IMR-90 (cell line): ENCODE results near the gene OR10S1. TPM values are rescaled to one million over a fixed set of nuclear protein-coding genes. Genes with fewer than 3 reads are reported as not detected.

ENCODE experiments used
- ATAC-seq: fragments of 200-7000 bp; cut with Tn5 transposase; 2 replicates; pipeline ENCODE4 v1.9.1; 2020; ENCODE audit warnings: low read depth, mild to moderate bottlenecking, moderate library complexity
- BruUV-seq: library from RNA; stranded (reverse); fragments of 400-500 nt; replicated peaks from 2 replicates; lab custom pipeline; 2021; lab: Mats Ljungman, UMichigan
- CTCF ChIA-PET: fragments of 300-600 bp; formaldehyde crosslinking; extraction: SDS; loops from one replicate; lab custom pipeline; 2021; ENCODE audit warnings: antibody characterized with exemption; lab: Yijun Ruan, JAX
- POLR2A ChIA-PET: fragments of 300-600 bp; sonication (Branson Sonifier 250); formaldehyde crosslinking; loops from one replicate; lab custom pipeline; 2022; ENCODE audit warnings: antibody characterized with exemption; ENCODE audit not compliant: unreplicated experiment; lab: Charles Lee
- DNase-seq: peaks from one replicate; pipeline ENCODE4 v3.0.0; 2013
- H2AFZ ChIP-seq: replicated peaks from 2 replicates; pipeline ENCODE3; 2013; ENCODE audit warnings: low read length, mild to moderate bottlenecking; ENCODE audit not compliant: poor library complexity
- H2AK5ac ChIP-seq: 2 replicates; pipeline ENCODE4 v1.6.1; 2013; ENCODE audit warnings: low read depth, low read length, inconsistent platforms
- H2AK9ac ChIP-seq: replicated peaks from 2 replicates; pipeline ENCODE3; 2013; ENCODE audit warnings: mild to moderate bottlenecking, low read depth, low read length, moderate library complexity; ENCODE audit not compliant: poor library complexity
- H2BK120ac ChIP-seq: 2 replicates; pipeline ENCODE4 v1.6.1; 2013; ENCODE audit warnings: low read depth, low read length, inconsistent platforms
- H2BK15ac ChIP-seq: 3 replicates; pipeline ENCODE4 v1.6.1; 2013; ENCODE audit warnings: low read depth, low read length, inconsistent platforms
- H2BK20ac ChIP-seq: 2 replicates; pipeline ENCODE4 v1.6.1; 2013; ENCODE audit warnings: low read depth, mild to moderate bottlenecking, inconsistent platforms, low read length, moderate library complexity
- H2BK5ac ChIP-seq: 2 replicates; pipeline ENCODE4 v1.6.1; 2013; ENCODE audit warnings: mild to moderate bottlenecking, low read depth, low read length, inconsistent platforms; ENCODE audit not compliant: poor library complexity, severe bottlenecking
- H3K14ac ChIP-seq: replicated peaks from 2 replicates; pipeline ENCODE4 v1.6.1; 2013; ENCODE audit warnings: low read depth, low read length, inconsistent platforms
- H3K18ac ChIP-seq: 2 replicates; pipeline ENCODE4 v1.6.1; 2013; ENCODE audit warnings: low read depth, low read length, control low read depth
- H3K23ac ChIP-seq: 2 replicates; pipeline ENCODE4 v1.6.1; 2013; ENCODE audit warnings: low read depth, low read length, inconsistent platforms
- H3K27ac ChIP-seq: 2 replicates; pipeline ENCODE4 v1.5.1; 2013; ENCODE audit warnings: mild to moderate bottlenecking, control low read depth, low read length; ENCODE audit not compliant: insufficient read depth
- H3K27me3 ChIP-seq: 2 replicates; pipeline ENCODE4 v1.6.1; 2013; ENCODE audit warnings: low read length; ENCODE audit not compliant: control insufficient read depth, insufficient read depth
- H3K36me3 ChIP-seq: 2 replicates; pipeline ENCODE4 v1.6.1; 2013; ENCODE audit warnings: low read length, mixed read lengths; ENCODE audit not compliant: control insufficient read depth, insufficient read depth
- H3K4ac ChIP-seq: 2 replicates; pipeline ENCODE4 v1.6.1; 2013; ENCODE audit warnings: low read depth, low read length, inconsistent platforms
- H3K4me1 ChIP-seq: 2 replicates; pipeline ENCODE4 v1.6.1; 2013; ENCODE audit warnings: low read length, mixed read lengths; ENCODE audit not compliant: control insufficient read depth, insufficient read depth
- H3K4me2 ChIP-seq: 2 replicates; pipeline ENCODE4 v1.6.1; 2013; ENCODE audit warnings: low read depth, mild to moderate bottlenecking, control low read depth, low read length, moderate library complexity
- H3K4me3 ChIP-seq: 2 replicates; pipeline ENCODE4 v1.5.1; 2013; ENCODE audit warnings: low read depth, mild to moderate bottlenecking, control low read depth, low read length, moderate library complexity; ENCODE audit not compliant: insufficient read depth
- H3K56ac ChIP-seq: 2 replicates; pipeline ENCODE4 v1.6.1; 2013; ENCODE audit warnings: low read length, inconsistent platforms; ENCODE audit not compliant: insufficient read depth; ENCODE audit errors: extremely low read depth
- H3K79me1 ChIP-seq, 2 experiments: 2 replicates each; pipeline ENCODE4 v1.6.1; 2013; ENCODE audit warnings: low read length in 2 of 2, inconsistent platforms in 1 of 2, low read depth in 1 of 2
- H3K9ac ChIP-seq: 2 replicates; pipeline ENCODE4 v1.6.1; 2013; ENCODE audit warnings: low read depth, low read length, control low read depth
- H3K9me1 ChIP-seq: 2 replicates; pipeline ENCODE4 v1.6.1; 2013; ENCODE audit warnings: low read length, inconsistent platforms; ENCODE audit not compliant: insufficient read depth
- H3K9me3 ChIP-seq: 2 replicates; pipeline ENCODE4 v1.6.1; 2013; ENCODE audit warnings: low read length; ENCODE audit not compliant: control insufficient read depth, insufficient read depth
- H4K20me1 ChIP-seq: 2 replicates; pipeline ENCODE4 v1.6.1; 2013; ENCODE audit warnings: low read length, inconsistent platforms; ENCODE audit not compliant: insufficient read depth
- H4K5ac ChIP-seq: 2 replicates; pipeline ENCODE4 v1.6.1; 2013; ENCODE audit warnings: mild to moderate bottlenecking, low read depth, low read length, control low read depth
- H4K8ac ChIP-seq, 2 experiments: 2 replicates each; pipeline ENCODE4 v1.6.1; 2013; ENCODE audit warnings: low read depth in 2 of 2, low read length in 2 of 2, control low read depth in 1 of 2, inconsistent platforms in 1 of 2
- H4K91ac ChIP-seq: 2 replicates; pipeline ENCODE4 v1.6.1; 2013; ENCODE audit warnings: low read depth, low read length, inconsistent platforms; ENCODE audit not compliant: insufficient read depth
- BHLHE40 ChIP-seq: fragments of 150-350 bp; IDR thresholded peaks from 2 replicates; pipeline ENCODE4 v1.6.1; 2016; ENCODE audit warnings: mild to moderate bottlenecking, low read depth, low read length
- CEBPB ChIP-seq: IDR thresholded peaks from 2 replicates; pipeline ENCODE4 v1.6.1; 2012; ENCODE audit warnings: low read depth, low read length, improper control_type of control experiment
- CTCF ChIP-seq: conservative IDR thresholded peaks from 2 replicates; pipeline ENCODE4 v1.5.1; 2012; ENCODE audit warnings: mild to moderate bottlenecking, low read depth, low read length, improper control_type of control experiment
- FOS ChIP-seq: fragments of 150-350 bp; IDR thresholded peaks from 2 replicates; pipeline ENCODE4 v1.6.1; 2016; ENCODE audit warnings: low read depth, low read length
- MAFK ChIP-seq: IDR thresholded peaks from 2 replicates; pipeline ENCODE4 v1.6.1; 2012; ENCODE audit warnings: low read depth, low read length, improper control_type of control experiment
- MAZ ChIP-seq: IDR thresholded peaks from 2 replicates; pipeline ENCODE4 v1.6.1; 2012; ENCODE audit warnings: low read depth, mild to moderate bottlenecking, low read length, improper control_type of control experiment, moderate library complexity, borderline replicate concordance
- POLR2A ChIP-seq: IDR thresholded peaks from 2 replicates; pipeline ENCODE4 v1.6.1; 2012; ENCODE audit warnings: mild to moderate bottlenecking, low read depth, low read length
- RCOR1 ChIP-seq: IDR thresholded peaks from 2 replicates; pipeline ENCODE4 v1.6.1; 2012; ENCODE audit warnings: mild to moderate bottlenecking, low read length, improper control_type of control experiment; ENCODE audit not compliant: insufficient replicate concordance
- WGBS, 2 experiments: methylation state at CpG; one replicate each; pipeline versions ENCODE4 v1.1.5 to v1.1.7; 2013; ENCODE audit warnings: missing lambda C conversion rate in 2 of 2; ENCODE audit not compliant: insufficient read length in 1 of 2; ENCODE audit errors: extremely low coverage in 2 of 2; 5-methylcytosine and 5-hydroxymethylcytosine counted together
- dilution Hi-C: fragments of 300-500 bp; cut with HindIII; formaldehyde crosslinking; loops from one replicate; pipeline ENCODE4 v1.14.3; 2018; ENCODE audit warnings: low sequenced_read_pairs; ENCODE audit not compliant: unreplicated experiment
- in situ Hi-C: fragments of 300-500 bp; cut with MboI; formaldehyde crosslinking; loops from 3 replicates; pipeline ENCODE4 v1.14.3; 2019; ENCODE audit warnings: low sequenced_read_pairs, inconsistent platforms, mixed read lengths
- intact Hi-C: fragments of 100-400 bp; cut with micrococcal nuclease; formaldehyde crosslinking; loops from 2 replicates; pipeline ENCODE4 v1.10.0; 2022
- polyA plus RNA-seq, 3 experiments: library from polyadenylated mRNA; depleted of rRNA; stranded (reverse); fragments of >200 nt; gene quantifications; 2 replicates each; pipeline ENCODE4 v1.2.3, GENCODE V29; 2012; ENCODE audit warnings: low replicate concordance in 1 of 3
- total RNA-seq: library from RNA; depleted of rRNA; stranded (reverse); fragments of >200 nt; gene quantifications from 2 replicates; pipeline ENCODE4 v1.2.3, GENCODE V29; 2012

OR10S1 gene
- total and polyA plus RNA-seq, 2 of the 4 experiments (the other 2 are of a cell fraction): not detected

GRCh38 chr11:124012697-124013096 lies 35.1 kb upstream of the OR10S1 start, which contains the start of gene OR10G4:
OR10G4 (plus strand) TSS chr11:124012997; CDS start chr11:124015575, 2,578 bp downstream.
- no peaks in the 10 kb centered on the region for H3K36me3 ChIP-seq
- H3K9me1 ChIP-seq: no peaks in the 10 kb centered on the region
- H3K9ac ChIP-seq: no peak within 1 kb of the TSS
- ATAC-seq: no peak
- H3K4me3 ChIP-seq: no peak within 1 kb of the TSS
- dilution Hi-C loops (no loop called here), in situ Hi-C loops (no loop called here), intact Hi-C loops (no loop called here)
- H4K5ac ChIP-seq: no peak within 1 kb of the TSS
- no peak within 1 kb of the TSS for H3K18ac ChIP-seq
- H3K27ac ChIP-seq: no peak within 1 kb of the TSS
- H2BK5ac ChIP-seq: no peak within 1 kb of the TSS
- WGBS, 2 experiments: no CpG with 5 or more reads among the region's 2 CpGs
- BruUV-seq: no TSS peak
- no peak within 1 kb of the TSS for H2BK20ac ChIP-seq
- no peak for TF ChIP-seq RCOR1
- TF ChIP-seq MAFK: no peak
- no peak for TF ChIP-seq CTCF
- TF ChIP-seq MAZ: no peak
- no peak for TF ChIP-seq FOS
- no peak for TF ChIP-seq BHLHE40
- TF ChIP-seq CEBPB: no peak
- no peak for TF ChIP-seq POLR2A
- H3K56ac ChIP-seq: no peak within 1 kb of the TSS
- no peak within 1 kb of the TSS for H2BK120ac ChIP-seq
- H3K9me3 ChIP-seq: peaks cover 5% of the 10 kb centered on the region; the same call in 1 of the 2 replicates
- no peak within 1 kb of the TSS for H2AK5ac ChIP-seq
- H4K8ac ChIP-seq: no peak within 1 kb of the TSS
- CTCF ChIA-PET: no interaction called here
- H3K14ac ChIP-seq: no peak within 1 kb of the TSS
- POLR2A ChIA-PET: no interaction called here
- H3K79me1 ChIP-seq: no peaks in the 10 kb centered on the region
- H2AK9ac ChIP-seq: no peak within 1 kb of the TSS
- H3K4me2 ChIP-seq: no peak within 1 kb of the TSS
- H3K23ac ChIP-seq: no peak within 1 kb of the TSS
- no peaks in the 10 kb centered on the region for H3K27me3 ChIP-seq
- no peak within 1 kb of the TSS for H4K91ac ChIP-seq
- no peaks in the 10 kb centered on the region for H4K20me1 ChIP-seq
- no peak within 1 kb of the TSS for H3K4ac ChIP-seq
- H2BK15ac ChIP-seq: no peak within 1 kb of the TSS
- no peak within 1 kb of the TSS for H2AFZ ChIP-seq
- no peak for DNase-seq
- no peaks in the 10 kb centered on the region for H3K4me1 ChIP-seq
